GM19351 (cell line): ENCODE results near the gene ENDOD1.
"Not testable (repeated sequence)": the region's sequence is repeated elsewhere in the genome, so short reads cannot be mapped to it uniquely, and the experiment has no call there.

ENCODE experiments used
- ATAC-seq: cut with Tn5 transposase; IDR thresholded peaks from one replicate; pipeline ENCODE4 v1.9.1; 2021; ENCODE audit warnings: mild to moderate bottlenecking, moderate library complexity; ENCODE audit not compliant: unreplicated experiment

ENDOD1 gene

GRCh38 chr11:95102733-95103132, 13.1 kb downstream of the ENDOD1 start:
- no peak for ATAC-seq

- ATAC-seq = no peak
These were observed 14.1 kb downstream of the ENDOD1 start for GRCh38 chr11:95103701-95104100.

- no peak for ATAC-seq
These were observed 14.6 kb downstream of the ENDOD1 start for GRCh38 chr11:95104121-95104830.

GRCh38 chr11:95104856-95105255, 15.2 kb downstream of the ENDOD1 start:
- ATAC-seq = no peak

- no peak for ATAC-seq
These were observed 18.5 kb downstream of the ENDOD1 start for GRCh38 chr11:95108159-95108611.

- no peak for ATAC-seq
These were observed 19.3 kb downstream of the ENDOD1 start for GRCh38 chr11:95108671-95109551.

- ATAC-seq = not testable (repeated sequence)
These were observed 21.8 kb downstream of the ENDOD1 start for GRCh38 chr11:95111471-95111870.

GRCh38 chr11:95111923-95112540, 22.4 kb downstream of the ENDOD1 start:
- ATAC-seq = no peak

GRCh38 chr11:95115597-95115996, 26.0 kb downstream of the ENDOD1 start:
- no peak for ATAC-seq

GRCh38 chr11:95119361-95120060, 29.9 kb downstream of the ENDOD1 start:
- no peak for ATAC-seq

GRCh38 chr11:95121698-95122097, 32.1 kb downstream of the ENDOD1 start:
- ATAC-seq = no peak

GRCh38 chr11:95123556-95123955, 33.9 kb downstream of the ENDOD1 start:
- no peak for ATAC-seq

GRCh38 chr11:95128602-95129001, 39.0 kb downstream of the ENDOD1 start:
- ATAC-seq = no peak

- ATAC-seq = no peak
These were observed 43.3 kb downstream of the ENDOD1 start for GRCh38 chr11:95132956-95133355.

- no peak for ATAC-seq
These were observed 44.8 kb downstream of the ENDOD1 start for GRCh38 chr11:95134491-95134890.

GRCh38 chr11:95135155-95135554, 45.5 kb downstream of the ENDOD1 start:
- ATAC-seq = no peak

- no peak for ATAC-seq
These were observed 46.2 kb downstream of the ENDOD1 start for GRCh38 chr11:95135880-95136279.

- not testable (repeated sequence) for ATAC-seq
These were observed 47.1 kb downstream of the ENDOD1 start for GRCh38 chr11:95136747-95137146.

- no peak for ATAC-seq
These were observed 47.7 kb downstream of the ENDOD1 start for GRCh38 chr11:95137299-95137698.

- ATAC-seq = peak; percentile 98
These were observed 48.8 kb downstream of the ENDOD1 start for GRCh38 chr11:95138448-95138847.
